ENCODE results near the gene DCX.

The DCX gene

DNA sequence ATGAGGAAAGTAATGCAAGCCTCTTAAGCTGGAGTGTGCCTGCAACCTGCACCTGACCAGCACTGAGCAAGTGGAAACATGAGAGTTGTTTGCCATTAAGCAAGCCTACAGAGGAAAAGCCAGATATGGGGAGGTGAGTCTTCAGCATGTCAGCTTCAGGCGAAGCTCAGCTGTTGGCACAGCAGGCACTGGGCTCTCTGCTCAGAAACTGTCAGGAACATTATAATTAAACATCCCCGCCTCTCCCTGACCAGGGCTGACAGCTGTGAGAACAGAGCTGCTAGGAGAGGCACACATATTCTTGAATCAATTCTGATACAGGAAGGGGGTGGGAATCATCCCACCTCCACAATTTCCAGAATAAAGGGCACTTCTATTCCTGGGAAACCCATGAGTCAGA, 19.0 kb upstream of the DCX start:
- Histone ChIP-seq H3K9me3 (replicated peaks in 1 of 2; ENCODE audit: control insufficient read depth in 2 of 2, insufficient read depth in 1 of 2, low read depth in 1 of 2, low read length in 2 of 2) (no peaks in the 10 kb centered on the region), H3K23ac (ENCODE audit: low read depth, low read length, poor library complexity) (no peak overlapping the region), H4K8ac (ENCODE audit: low read depth, low read length) (no peak overlapping the region), H3K4me2 (ENCODE audit: insufficient read depth, low read length, poor library complexity, severe bottlenecking) (no peak overlapping the region), H3K4me3 (ENCODE audit: low read length in 2 of 2) (no peak overlapping the region), H3K14ac (ENCODE audit: low read length) (no peak overlapping the region), H3K18ac (ENCODE audit: low read length) (no peak overlapping the region), H3K36me3 (replicated peaks in 1 of 2; ENCODE audit: control insufficient read depth in 2 of 2, insufficient read depth in 2 of 2, low read length in 2 of 2) (no peaks in the 10 kb centered on the region), H4K91ac (ENCODE audit: low read depth, low read length, poor library complexity) (no peak overlapping the region), H3K79me1 (ENCODE audit: low read depth, low read length) (no peaks in the 10 kb centered on the region), H2BK5ac (ENCODE audit: low read length) (no peak overlapping the region), H3K27ac (replicated peaks; ENCODE audit: low read length) (no peak overlapping the region), H3K4ac (ENCODE audit: low read length) (no peak overlapping the region), H2BK12ac (ENCODE audit: low read length) (no peak overlapping the region), H2AK5ac (ENCODE audit: low read depth, low read length) (no peak overlapping the region), H2BK15ac (ENCODE audit: low read length) (no peak overlapping the region), H2BK120ac (ENCODE audit: low read depth, low read length) (no peak overlapping the region), H3K27me3 (ENCODE audit: control insufficient read depth in 3 of 3, insufficient read depth in 3 of 3, low read depth in 1 of 3, low read length in 3 of 3) (peaks cover 0 to 3% (median 0%) of the 10 kb centered on the region in 3 experiments), H2AFZ (ENCODE audit: low read length) (no peak overlapping the region), H3K9ac (ENCODE audit: low read depth, low read length, poor library complexity) (no peak overlapping the region), H3K4me1 (ENCODE audit: control insufficient read depth in 2 of 2, insufficient read depth in 1 of 2, low read depth in 1 of 2, low read length in 2 of 2) (no peaks in the 10 kb centered on the region)
- no CpG with 5 or more reads among the region's 2 CpGs for WGBS, 2 donors (ENCODE audit: extremely low coverage in 2 of 2, insufficient read length in 2 of 2, insufficient replicate concordance in 1 of 2)
- DNase-seq (ENCODE audit: low spot score): no peak

DNA sequence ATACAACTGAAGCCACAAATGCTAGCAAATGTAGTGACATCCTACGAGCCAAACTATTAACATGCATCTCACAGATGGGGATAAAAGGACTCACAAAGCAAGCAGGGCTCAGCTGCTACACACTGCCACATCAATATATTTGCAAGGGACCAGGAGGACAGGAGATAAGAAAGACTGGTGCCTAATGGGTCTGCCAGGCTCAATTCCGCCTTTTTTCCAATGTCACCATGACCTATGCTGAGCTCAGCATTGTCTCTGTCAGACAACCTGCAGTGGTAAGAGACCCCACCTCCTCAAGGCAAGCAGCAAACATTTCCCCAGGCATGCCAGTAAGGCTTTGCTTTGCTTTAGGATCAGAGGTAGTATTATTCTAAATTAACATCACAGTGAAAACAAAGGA, 435 bp downstream of the DCX start:
- Histone ChIP-seq H3K4ac (ENCODE audit: low read length) (no peak overlapping the region), H3K18ac (ENCODE audit: low read length) (no peak overlapping the region), H2BK12ac (ENCODE audit: low read length) (no peak overlapping the region), H2BK15ac (ENCODE audit: low read length) (no peak overlapping the region), H3K14ac (ENCODE audit: low read length) (no peak overlapping the region), H3K4me1 (ENCODE audit: control insufficient read depth in 2 of 2, insufficient read depth in 1 of 2, low read depth in 1 of 2, low read length in 2 of 2) (peaks cover 0 to 11% of the 10 kb centered on the region in 2 donors), H4K91ac (ENCODE audit: low read depth, low read length, poor library complexity) (no peak overlapping the region), H3K9ac (ENCODE audit: low read depth, low read length, poor library complexity) (no peak overlapping the region), H2BK120ac (ENCODE audit: low read depth, low read length) (no peak overlapping the region), H2AK5ac (ENCODE audit: low read depth, low read length) (no peak overlapping the region), H2BK5ac (ENCODE audit: low read length) (no peak overlapping the region), H3K4me3 (ENCODE audit: low read length in 2 of 2) (peak overlapping the region in 1 of 2 donors; percentile 12), H3K9me3 (replicated peaks in 1 of 2; ENCODE audit: control insufficient read depth in 2 of 2, insufficient read depth in 1 of 2, low read depth in 1 of 2, low read length in 2 of 2) (no peaks in the 10 kb centered on the region), H3K23ac (ENCODE audit: low read depth, low read length, poor library complexity) (no peak overlapping the region), H3K36me3 (replicated peaks in 1 of 2; ENCODE audit: control insufficient read depth in 2 of 2, insufficient read depth in 2 of 2, low read length in 2 of 2) (peaks cover 0 to 2% of the 10 kb centered on the region in 2 donors), H3K4me2 (ENCODE audit: insufficient read depth, low read length, poor library complexity, severe bottlenecking) (peak overlapping the region; percentile 34), H2AFZ (ENCODE audit: low read length) (peak overlapping the region; percentile 45), H4K8ac (ENCODE audit: low read depth, low read length) (no peak overlapping the region), H3K27ac (replicated peaks; ENCODE audit: low read length) (peak overlapping the region; percentile 56), H3K27me3 (ENCODE audit: control insufficient read depth in 3 of 3, insufficient read depth in 3 of 3, low read depth in 1 of 3, low read length in 3 of 3) (peaks cover 0 to 9% (median 0%) of the 10 kb centered on the region in 3 experiments), H3K79me1 (ENCODE audit: low read depth, low read length) (no peaks in the 10 kb centered on the region)
- no peak for DNase-seq (ENCODE audit: low spot score)
- no CpG with 5 or more reads among the region's 2 CpGs for WGBS, 2 donors (ENCODE audit: extremely low coverage in 2 of 2, insufficient read length in 2 of 2, insufficient replicate concordance in 1 of 2)

DNA sequence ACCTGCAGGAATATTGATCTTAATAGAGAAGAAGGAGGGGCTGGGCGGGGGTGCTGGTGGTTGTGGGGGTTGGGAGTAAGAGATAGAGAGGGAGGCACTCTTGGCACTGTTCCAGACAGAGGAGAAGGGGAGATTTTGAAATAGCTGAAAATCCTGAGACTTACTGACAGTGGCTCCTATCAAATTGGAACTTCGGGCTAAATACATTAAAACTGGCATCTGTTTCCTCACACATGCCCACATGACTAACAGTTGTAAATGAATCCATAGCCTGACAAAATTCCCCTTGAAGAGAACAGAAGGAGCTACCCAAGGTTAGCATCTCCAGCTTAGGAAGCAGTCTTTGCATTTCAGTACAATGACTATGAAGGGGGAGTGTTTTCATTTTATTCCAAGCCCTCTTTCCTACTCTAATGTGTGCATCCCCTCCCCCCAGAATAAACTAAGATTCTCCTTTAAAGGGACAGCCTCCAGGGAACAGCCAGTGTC, 1.4 kb downstream of the DCX start:
- no peak overlapping the region for H3K4ac ChIP-seq (ENCODE audit: low read length)
- H2AK5ac ChIP-seq (ENCODE audit: low read depth, low read length): no peak overlapping the region
- H3K23ac ChIP-seq (ENCODE audit: low read depth, low read length, poor library complexity): no peak overlapping the region
- no peak overlapping the region for H3K9ac ChIP-seq (ENCODE audit: low read depth, low read length, poor library complexity)
- peaks cover 0 to 11% of the 10 kb centered on the region in 2 donors for H3K4me1 ChIP-seq (ENCODE audit: control insufficient read depth in 2 of 2, insufficient read depth in 1 of 2, low read depth in 1 of 2, low read length in 2 of 2)
- H2BK15ac ChIP-seq (ENCODE audit: low read length): no peak overlapping the region
- H2BK120ac ChIP-seq (ENCODE audit: low read depth, low read length): no peak overlapping the region
- H3K27ac ChIP-seq (replicated peaks; ENCODE audit: low read length): no peak overlapping the region
- H3K36me3 ChIP-seq (replicated peaks in 1 of 2; ENCODE audit: control insufficient read depth in 2 of 2, insufficient read depth in 2 of 2, low read length in 2 of 2): peaks cover 0 to 2% of the 10 kb centered on the region in 2 donors
- H3K14ac ChIP-seq (ENCODE audit: low read length): no peak overlapping the region
- no peak overlapping the region for H2BK5ac ChIP-seq (ENCODE audit: low read length)
- H3K9me3 ChIP-seq (replicated peaks in 1 of 2; ENCODE audit: control insufficient read depth in 2 of 2, insufficient read depth in 1 of 2, low read depth in 1 of 2, low read length in 2 of 2): no peaks in the 10 kb centered on the region
- no peaks in the 10 kb centered on the region for H3K79me1 ChIP-seq (ENCODE audit: low read depth, low read length)
- no peak overlapping the region for H3K18ac ChIP-seq (ENCODE audit: low read length)
- WGBS, 2 donors (ENCODE audit: extremely low coverage in 2 of 2, insufficient read length in 2 of 2, insufficient replicate concordance in 1 of 2): no CpG with 5 or more reads among the region's 2 CpGs
- H2BK12ac ChIP-seq (ENCODE audit: low read length): no peak overlapping the region
- H4K8ac ChIP-seq (ENCODE audit: low read depth, low read length): no peak overlapping the region
- no peak for DNase-seq (ENCODE audit: low spot score)
- H2AFZ ChIP-seq (ENCODE audit: low read length): no peak overlapping the region
- H3K4me3 ChIP-seq (ENCODE audit: low read length in 2 of 2): no peak overlapping the region
- no peak overlapping the region for H4K91ac ChIP-seq (ENCODE audit: low read depth, low read length, poor library complexity)
- H3K4me2 ChIP-seq (ENCODE audit: insufficient read depth, low read length, poor library complexity, severe bottlenecking): no peak overlapping the region
- peaks cover 0 to 9% (median 0%) of the 10 kb centered on the region in 3 experiments for H3K27me3 ChIP-seq (ENCODE audit: control insufficient read depth in 3 of 3, insufficient read depth in 3 of 3, low read depth in 1 of 3, low read length in 3 of 3)

DNA sequence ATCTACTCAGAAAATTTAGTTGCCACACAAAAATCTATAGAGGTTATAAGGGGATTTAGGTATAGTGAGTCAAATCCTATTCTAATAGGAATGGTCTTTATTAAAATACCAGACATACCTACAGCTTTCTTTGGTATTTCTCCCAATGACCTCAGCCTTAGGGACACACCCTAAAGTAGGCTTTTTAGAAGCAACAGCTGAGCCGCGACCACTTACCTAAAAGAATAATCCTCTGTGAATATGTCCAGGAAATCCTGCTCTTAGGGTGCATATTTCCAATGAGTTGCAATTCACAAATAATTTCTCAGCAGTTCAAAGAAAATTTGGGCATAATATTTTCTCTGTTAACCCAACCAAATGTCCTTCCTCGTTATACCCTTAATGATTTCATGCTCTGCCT, 2.7 kb downstream of the DCX start:
- Histone ChIP-seq H3K4me3 (ENCODE audit: low read length in 2 of 2) (no peak overlapping the region), H3K14ac (ENCODE audit: low read length) (no peak overlapping the region)

More for the DNA sequence above, 2.7 kb downstream of the DCX start:
- Histone ChIP-seq H3K4me2 (ENCODE audit: insufficient read depth, low read length, poor library complexity, severe bottlenecking) (no peak overlapping the region), H2AFZ (ENCODE audit: low read length) (no peak overlapping the region), H3K27ac (replicated peaks; ENCODE audit: low read length) (no peak overlapping the region), H2AK5ac (ENCODE audit: low read depth, low read length) (no peak overlapping the region), H3K18ac (ENCODE audit: low read length) (no peak overlapping the region), H2BK15ac (ENCODE audit: low read length) (no peak overlapping the region), H2BK12ac (ENCODE audit: low read length) (no peak overlapping the region), H4K91ac (ENCODE audit: low read depth, low read length, poor library complexity) (no peak overlapping the region), H2BK120ac (ENCODE audit: low read depth, low read length) (no peak overlapping the region), H3K79me1 (ENCODE audit: low read depth, low read length) (no peaks in the 10 kb centered on the region), H3K36me3 (replicated peaks in 1 of 2; ENCODE audit: control insufficient read depth in 2 of 2, insufficient read depth in 2 of 2, low read length in 2 of 2) (peaks cover 0 to 2% of the 10 kb centered on the region in 2 donors), H4K8ac (ENCODE audit: low read depth, low read length) (no peak overlapping the region), H3K27me3 (ENCODE audit: control insufficient read depth in 3 of 3, insufficient read depth in 3 of 3, low read depth in 1 of 3, low read length in 3 of 3) (peaks cover 0 to 9% (median 0%) of the 10 kb centered on the region in 3 experiments), H3K23ac (ENCODE audit: low read depth, low read length, poor library complexity) (no peak overlapping the region), H3K4ac (ENCODE audit: low read length) (no peak overlapping the region), H3K4me1 (ENCODE audit: control insufficient read depth in 2 of 2, insufficient read depth in 1 of 2, low read depth in 1 of 2, low read length in 2 of 2) (peaks cover 0 to 11% of the 10 kb centered on the region in 2 donors), H3K9me3 (replicated peaks in 1 of 2; ENCODE audit: control insufficient read depth in 2 of 2, insufficient read depth in 1 of 2, low read depth in 1 of 2, low read length in 2 of 2) (no peaks in the 10 kb centered on the region), H3K9ac (ENCODE audit: low read depth, low read length, poor library complexity) (no peak overlapping the region), H2BK5ac (ENCODE audit: low read length) (no peak overlapping the region)
- no CpG with 5 or more reads among the region's 3 CpGs for WGBS, 2 donors (ENCODE audit: extremely low coverage in 2 of 2, insufficient read length in 2 of 2, insufficient replicate concordance in 1 of 2)
- DNase-seq (ENCODE audit: low spot score): no peak

Measured in neuronal stem cell (in vitro differentiated cells).